Measurements from ENCODE around the gene KLK3.

KLK3 gene

GRCh38 chr19:50861496-50862286, 7.0 kb downstream of the KLK3 start:
- Histone ChIP-seq H3K9me2 (ENCODE audit: low read depth, low read length) (no peaks in the 10 kb centered on the region), H3F3A (ENCODE audit: insufficient read depth, low read length) (no peaks in the 10 kb centered on the region), H3K79me2 (ENCODE audit: insufficient read depth, low read length) (no peaks in the 10 kb centered on the region), H3K27ac (ENCODE audit: low read depth, low read length, poor library complexity, severe bottlenecking) (no peak overlapping the region), H3K9ac (ENCODE audit: low read length) (no peak overlapping the region), H3K27me3 (ENCODE audit: insufficient read depth, low read length) (no peaks in the 10 kb centered on the region; the same call in 1 of the 2 replicates), H3K4me1 (ENCODE audit: insufficient read depth, low read length, severe bottlenecking) (no peaks in the 10 kb centered on the region), H3K9me3 (ENCODE audit: low read length) (no peaks in the 10 kb centered on the region), H3K4me2 (ENCODE audit: low read length) (no peak overlapping the region), H2AFZ (ENCODE audit: low read length) (no peak overlapping the region), H4K20me1 (ENCODE audit: insufficient read depth, low read length) (no peaks in the 10 kb centered on the region), H3K4me3 (ENCODE audit: low read depth, low read length, poor library complexity, severe bottlenecking) (no peak overlapping the region), H3K36me3 (ENCODE audit: insufficient read depth, low read length) (no peaks in the 10 kb centered on the region)
- TF ChIP-seq CTCF (IDR thresholded peaks at IDR 0.05; ENCODE audit: low read length), result no peak
- no peak for TF ChIP-seq EZH2 (IDR thresholded peaks at IDR 0.05; ENCODE audit: borderline replicate concordance, low read length)

GRCh38 chr19:50869479-50869878, 14.8 kb downstream of the KLK3 start:
- H3K79me2 ChIP-seq (ENCODE audit: insufficient read depth, low read length), result no peaks in the 10 kb centered on the region
- no peaks in the 10 kb centered on the region for H3K9me2 ChIP-seq (ENCODE audit: low read depth, low read length)
- no peak overlapping the region for H3K4me3 ChIP-seq (ENCODE audit: low read depth, low read length, poor library complexity, severe bottlenecking)
- H3K4me1 ChIP-seq (ENCODE audit: insufficient read depth, low read length, severe bottlenecking), result no peaks in the 10 kb centered on the region
- no peaks in the 10 kb centered on the region for H3F3A ChIP-seq (ENCODE audit: insufficient read depth, low read length)
- no peak overlapping the region for H2AFZ ChIP-seq (ENCODE audit: low read length)
- no peak for TF ChIP-seq EZH2 (IDR thresholded peaks at IDR 0.05; ENCODE audit: borderline replicate concordance, low read length)
- no peaks in the 10 kb centered on the region for H3K27me3 ChIP-seq (ENCODE audit: insufficient read depth, low read length)
- no peak overlapping the region for H3K4me2 ChIP-seq (ENCODE audit: low read length)
- H4K20me1 ChIP-seq (ENCODE audit: insufficient read depth, low read length), result no peaks in the 10 kb centered on the region
- H3K27ac ChIP-seq (ENCODE audit: low read depth, low read length, poor library complexity, severe bottlenecking), result no peak overlapping the region
- no peak overlapping the region for H3K9ac ChIP-seq (ENCODE audit: low read length)
- H3K36me3 ChIP-seq (ENCODE audit: insufficient read depth, low read length), result no peaks in the 10 kb centered on the region
- H3K9me3 ChIP-seq (ENCODE audit: low read length), result no peaks in the 10 kb centered on the region

GRCh38 chr19:50870417-50871089, 15.8 kb downstream of the KLK3 start:
- no peaks in the 10 kb centered on the region for H3K9me3 ChIP-seq (ENCODE audit: low read length)
- no peak overlapping the region for H3K4me3 ChIP-seq (ENCODE audit: low read depth, low read length, poor library complexity, severe bottlenecking)
- no peaks in the 10 kb centered on the region for H3K9me2 ChIP-seq (ENCODE audit: low read depth, low read length)
- H3K4me1 ChIP-seq (ENCODE audit: insufficient read depth, low read length, severe bottlenecking), result no peaks in the 10 kb centered on the region
- H4K20me1 ChIP-seq (ENCODE audit: insufficient read depth, low read length), result no peaks in the 10 kb centered on the region
- no peaks in the 10 kb centered on the region for H3F3A ChIP-seq (ENCODE audit: insufficient read depth, low read length)
- no peak overlapping the region for H3K27ac ChIP-seq (ENCODE audit: low read depth, low read length, poor library complexity, severe bottlenecking)
- no peaks in the 10 kb centered on the region for H3K79me2 ChIP-seq (ENCODE audit: insufficient read depth, low read length)
- no peaks in the 10 kb centered on the region for H3K36me3 ChIP-seq (ENCODE audit: insufficient read depth, low read length)
- no peak overlapping the region for H2AFZ ChIP-seq (ENCODE audit: low read length)
- no peaks in the 10 kb centered on the region for H3K27me3 ChIP-seq (ENCODE audit: insufficient read depth, low read length)
- no peak for TF ChIP-seq CTCF (IDR thresholded peaks at IDR 0.05; ENCODE audit: low read length)
- TF ChIP-seq EZH2 (IDR thresholded peaks at IDR 0.05; ENCODE audit: borderline replicate concordance, low read length), result no peak
- H3K9ac ChIP-seq (ENCODE audit: low read length), result no peak overlapping the region
- no peak overlapping the region for H3K4me2 ChIP-seq (ENCODE audit: low read length)
